Measurements from ENCODE around the gene ETDC.

ETDC gene

DNA sequence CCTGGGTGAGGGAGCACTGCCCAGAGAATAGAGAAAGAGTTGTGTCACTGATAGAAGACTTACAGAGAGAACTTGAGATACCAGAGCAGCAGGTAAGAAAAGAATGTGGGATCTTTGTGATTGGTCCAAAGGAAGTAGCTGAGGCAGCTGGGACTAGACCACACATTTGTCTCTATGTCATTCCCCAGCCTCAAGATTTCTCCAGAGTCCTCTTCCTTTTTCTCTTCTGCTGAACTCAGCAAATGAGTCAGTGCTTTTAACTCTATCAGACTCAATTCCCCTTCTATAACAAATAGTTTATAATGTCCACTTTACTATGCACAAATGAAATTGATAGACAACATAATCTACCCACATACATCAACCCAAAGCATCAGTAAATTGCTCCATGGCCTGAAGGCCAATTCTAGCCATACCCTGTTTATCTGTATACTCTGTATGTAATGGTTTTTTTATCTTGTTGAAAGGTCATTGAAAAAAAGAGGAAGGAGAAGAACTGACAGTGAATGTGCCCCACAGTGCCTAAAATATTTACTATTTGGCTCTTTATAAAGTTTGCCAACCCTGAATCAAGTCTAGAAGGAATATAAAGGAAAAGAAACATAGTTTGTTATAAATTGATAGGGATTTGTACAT, 38.2 kb downstream of the ETDC start:
- no peak for DNase-seq

DNA sequence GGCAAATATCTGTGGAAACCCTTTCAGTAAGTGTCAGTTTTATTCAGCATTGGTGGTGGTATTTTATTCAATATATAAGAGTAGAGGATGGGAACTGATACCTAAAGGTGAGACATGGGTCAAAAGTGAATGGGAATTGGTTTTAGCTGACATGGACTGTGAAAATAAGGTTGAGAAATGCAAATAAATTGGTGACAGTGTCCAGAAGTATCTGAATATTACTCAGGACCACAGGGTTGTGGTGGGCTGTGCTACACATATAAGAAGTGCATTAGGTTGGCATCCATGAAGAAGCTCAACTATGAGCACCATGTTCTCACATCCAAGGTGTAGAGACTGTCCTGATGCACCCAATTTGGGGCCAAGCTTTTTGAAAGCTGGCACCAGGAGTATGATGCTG, 45.0 kb downstream of the ETDC start:
- no peak for DNase-seq
